M059J (cell line): ENCODE results near the gene DOCK2. TPM values are rescaled to one million over a fixed set of nuclear protein-coding genes. Genes with fewer than 3 reads are reported as not detected.
A peak's percentile ranks its signal among the peaks of the same experiment; 100 is the strongest.
"Not testable (repeated sequence)": the region's sequence is repeated elsewhere in the genome, so short reads cannot be mapped to it uniquely, and the experiment has no call there.

Experiments used
- DNase-seq: peaks from one replicate; pipeline ENCODE4 v3.0.0-alpha.2; 2012; ENCODE audit warnings: low read depth
- total RNA-seq: library from RNA; depleted of rRNA; stranded (reverse); fragments of >200 nt; shearing (Covaris generic); gene quantifications from 2 replicates; pipeline ENCODE4 v1.2.3, GENCODE V29; 2014

The DOCK2 gene
- total RNA-seq, 1 experiment from 2014 or later, result 45.9 TPM

- no peak for DNase-seq
These were observed 119.1 kb downstream of the DOCK2 start for GRCh38 chr5:169756071-169756765.

DNA sequence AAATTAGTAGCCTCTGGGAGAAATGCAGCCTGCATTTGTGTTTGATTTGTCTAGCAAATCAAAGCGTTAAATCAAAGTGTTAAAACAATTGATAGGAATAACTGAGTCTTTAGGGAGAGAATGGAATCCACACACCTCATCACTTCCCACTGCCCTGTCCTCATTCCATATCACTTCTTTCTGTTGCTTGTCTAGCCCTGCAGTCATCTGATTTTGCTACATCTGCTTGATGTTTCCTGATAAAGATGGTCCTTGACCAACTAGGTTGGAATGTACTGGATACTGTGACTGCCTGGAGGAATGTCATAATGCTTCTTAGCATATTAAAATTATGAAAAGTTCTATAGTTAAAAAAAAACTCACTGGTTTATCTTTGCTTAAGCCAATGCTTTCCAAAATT lies 119.9 kb downstream of the DOCK2 start:
- no peak for DNase-seq

- peak; percentile 48 for DNase-seq
These were observed 121.8 kb downstream of the DOCK2 start for GRCh38 chr5:169758886-169759285.

DNA sequence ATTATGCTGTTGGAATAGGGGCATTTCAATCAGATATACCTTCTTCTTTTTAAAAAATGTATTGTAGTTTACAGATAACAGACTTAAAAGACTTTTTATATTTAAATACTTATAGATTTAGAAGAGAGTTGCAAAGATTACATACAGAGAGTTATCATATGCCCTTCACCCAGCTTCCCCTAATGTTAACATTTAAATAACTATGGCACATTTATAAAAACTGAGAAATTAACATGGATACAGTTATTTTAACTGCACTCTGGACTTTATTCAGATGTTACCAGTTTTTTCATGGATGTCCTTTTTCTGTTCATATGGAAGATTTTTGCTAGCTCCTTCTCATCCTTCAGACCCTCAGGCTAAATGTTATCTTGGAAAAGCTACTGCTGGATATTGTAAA lies 123.2 kb downstream of the DOCK2 start:
- DNase-seq, result no peak

DNA sequence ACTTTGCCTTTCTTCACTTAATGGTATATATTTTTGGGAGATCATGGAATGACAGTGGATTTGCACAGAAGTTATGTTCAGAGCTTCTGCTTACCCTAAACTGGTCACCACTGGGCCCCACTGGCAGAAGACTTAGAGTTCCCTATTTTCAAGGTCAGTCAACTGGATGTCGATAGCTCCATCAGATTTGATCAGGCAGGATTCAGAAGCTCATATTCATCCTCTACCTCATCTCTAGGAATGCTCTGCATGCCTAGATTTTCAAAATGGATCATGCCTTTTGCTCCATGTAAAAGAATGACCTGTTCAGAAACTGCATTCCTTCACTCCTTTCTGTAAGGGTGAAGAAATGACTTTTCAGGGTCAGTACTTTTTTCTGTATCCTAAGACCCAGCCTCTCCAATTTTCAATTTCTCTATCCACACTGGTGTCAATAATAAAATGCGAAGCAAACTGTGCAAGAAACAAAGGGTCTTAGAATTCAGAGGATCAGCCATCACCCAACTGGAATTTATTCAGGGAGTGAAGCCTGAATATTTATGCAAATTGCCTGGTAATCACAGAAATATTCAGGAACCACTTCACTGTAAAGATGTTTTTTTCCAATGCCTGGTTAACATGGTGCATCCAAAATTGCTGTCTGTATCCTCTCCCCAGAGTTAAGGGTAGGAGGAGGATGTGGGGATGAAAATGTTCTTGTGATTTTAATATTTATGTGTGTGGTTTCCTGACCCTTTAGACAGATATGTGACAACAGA lies 125.4 kb downstream of the DOCK2 start:
- DNase-seq, result peak; percentile 84

GRCh38 chr5:169763376-169764017 lies 126.4 kb downstream of the DOCK2 start:
- DNase-seq, result peak; percentile 40

DNA sequence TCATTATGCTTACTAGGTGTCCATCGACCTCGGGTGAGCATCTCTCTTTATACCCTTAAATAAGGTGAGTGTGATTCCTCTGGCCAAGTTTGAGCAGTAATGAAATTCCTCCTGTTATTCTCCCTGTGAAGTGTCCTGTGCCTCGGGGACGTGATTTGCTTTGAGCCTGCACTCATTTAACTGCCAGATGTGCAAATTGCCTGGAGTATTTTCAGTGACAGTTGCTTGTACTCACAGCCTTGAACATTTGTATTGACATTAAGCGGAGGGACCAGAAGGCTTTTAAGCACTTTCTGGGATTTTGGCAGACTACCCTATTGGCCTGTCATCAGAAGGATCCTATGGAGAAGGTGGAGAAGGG lies 126.9 kb downstream of the DOCK2 start:
- no peak for DNase-seq

- peak; percentile 59 for DNase-seq
These were observed 128.3 kb downstream of the DOCK2 start for GRCh38 chr5:169765176-169765996.

DNA sequence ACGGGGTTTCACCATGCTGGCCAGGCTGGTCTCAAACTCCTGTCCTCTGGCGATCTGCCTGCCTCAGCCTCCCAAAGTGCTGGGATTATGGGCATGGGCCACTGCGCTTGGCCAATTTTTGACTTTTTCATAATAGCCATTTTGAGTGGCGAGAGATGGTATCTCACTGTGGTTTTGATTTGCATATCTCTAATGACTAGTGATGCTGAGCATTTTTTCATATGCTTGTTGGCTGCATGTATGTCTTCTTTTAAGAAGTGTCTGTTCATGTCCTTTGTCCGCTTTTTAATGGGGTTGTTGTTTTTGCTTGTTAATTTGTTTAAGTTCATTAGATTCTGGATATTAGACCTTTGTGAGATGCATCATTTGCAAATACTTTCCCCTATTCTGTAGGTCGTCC lies 129.9 kb downstream of the DOCK2 start:
- not testable (repeated sequence) for DNase-seq

DNA sequence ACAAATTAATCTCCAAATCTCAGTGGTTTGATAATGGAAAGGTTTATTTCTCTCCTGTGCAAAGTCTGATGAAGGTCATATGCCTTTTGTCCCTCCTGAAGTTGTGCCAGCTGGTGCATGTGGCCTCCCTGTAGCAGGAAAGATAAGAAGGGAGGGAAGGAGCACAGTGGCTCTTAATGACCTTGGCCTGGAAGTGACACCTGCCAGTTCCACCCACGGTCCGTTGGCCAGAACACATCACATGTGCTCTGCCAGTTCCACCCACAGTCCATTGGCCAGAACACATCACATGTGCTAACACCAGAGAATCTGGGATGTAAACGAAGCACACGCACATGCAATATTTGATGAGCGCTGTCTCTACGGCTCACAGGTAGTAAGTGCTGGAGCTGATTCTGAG lies 130.9 kb downstream of the DOCK2 start:
- no peak for DNase-seq

DNA sequence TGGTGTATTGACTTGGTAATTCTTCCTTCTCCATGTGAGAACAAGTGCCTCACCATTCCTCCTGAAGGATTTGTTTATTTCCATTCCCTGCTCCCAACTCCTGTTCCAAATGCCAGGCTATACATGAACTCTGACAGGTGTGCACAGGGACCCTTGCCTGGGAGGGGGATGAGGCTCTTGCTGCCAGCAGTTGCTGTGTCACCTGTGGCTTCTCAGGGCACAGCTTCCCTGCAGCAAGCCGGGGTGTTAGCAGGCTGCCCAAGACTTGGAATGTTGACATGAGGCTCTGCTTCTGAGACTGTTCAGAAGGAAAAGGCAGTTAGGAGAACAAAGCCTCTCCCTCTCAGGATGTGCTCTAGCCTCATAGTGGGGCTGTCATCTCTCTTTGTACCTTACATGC lies 131.3 kb downstream of the DOCK2 start:
- no peak for DNase-seq

DNA sequence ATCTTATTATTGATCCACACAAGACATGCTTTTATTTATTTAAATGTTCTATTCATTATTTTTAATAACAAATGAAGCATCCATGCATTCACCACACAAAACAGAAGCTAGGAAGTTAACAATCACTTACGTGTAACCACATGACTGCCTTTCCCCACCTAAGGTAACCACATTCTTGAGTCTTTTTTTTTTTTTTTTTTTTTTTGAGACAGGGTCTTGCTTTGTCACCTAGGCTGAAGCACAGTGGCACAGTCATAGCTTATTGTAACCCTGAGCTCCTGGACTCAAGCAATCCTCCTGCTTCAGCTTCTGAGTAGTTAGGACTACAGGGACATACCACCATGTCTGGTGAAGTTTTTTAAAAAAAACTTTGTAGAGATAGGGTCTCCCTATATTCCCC lies 133.0 kb downstream of the DOCK2 start:
- DNase-seq, result no peak

- DNase-seq, result no peak
These were observed 135.2 kb downstream of the DOCK2 start for GRCh38 chr5:169772256-169772655.

DNA sequence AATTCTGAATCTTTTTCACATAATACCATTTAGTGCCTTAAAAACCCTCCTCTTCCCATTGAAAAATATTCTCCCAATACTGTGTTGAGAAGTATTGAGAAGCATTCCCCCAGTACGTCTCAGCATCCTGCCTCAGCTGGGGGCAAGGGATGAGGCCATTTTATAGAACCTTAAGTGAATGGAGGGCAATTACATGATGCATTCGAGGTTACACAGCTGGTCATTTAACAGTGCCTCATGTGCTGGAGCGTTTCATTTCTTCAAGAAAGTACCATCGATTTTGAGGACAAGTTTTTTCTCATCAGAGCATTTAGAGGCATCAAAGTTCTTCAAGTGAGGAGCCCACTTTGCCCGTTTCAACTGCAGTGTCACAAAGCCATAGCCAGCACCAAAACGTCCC lies 135.6 kb downstream of the DOCK2 start:
- DNase-seq, result no peak

DNA sequence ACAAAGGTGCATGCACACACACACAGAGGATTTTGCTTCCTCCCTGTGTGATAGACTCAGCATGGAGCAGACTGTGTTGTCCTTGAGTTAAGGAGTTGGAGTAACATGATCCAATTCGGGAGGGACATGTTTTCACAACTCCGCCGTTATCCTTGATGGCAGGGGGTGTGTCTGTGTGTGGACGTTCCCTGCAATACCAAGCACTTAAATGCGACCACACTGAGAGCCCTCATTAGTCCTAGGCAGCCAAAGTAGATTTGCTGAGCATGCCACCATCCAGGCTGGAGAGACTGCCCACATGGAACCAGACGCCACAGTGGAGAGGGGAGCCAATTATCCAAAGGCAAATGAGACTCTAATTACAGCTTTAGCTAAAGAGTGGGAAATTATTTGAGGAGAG lies 140.1 kb downstream of the DOCK2 start:
- no peak for DNase-seq

GRCh38 chr5:169778622-169779596 lies 141.8 kb downstream of the DOCK2 start:
- no peak for DNase-seq

GRCh38 chr5:169781420-169782345 lies 144.6 kb downstream of the DOCK2 start:
- no peak for DNase-seq

DNA sequence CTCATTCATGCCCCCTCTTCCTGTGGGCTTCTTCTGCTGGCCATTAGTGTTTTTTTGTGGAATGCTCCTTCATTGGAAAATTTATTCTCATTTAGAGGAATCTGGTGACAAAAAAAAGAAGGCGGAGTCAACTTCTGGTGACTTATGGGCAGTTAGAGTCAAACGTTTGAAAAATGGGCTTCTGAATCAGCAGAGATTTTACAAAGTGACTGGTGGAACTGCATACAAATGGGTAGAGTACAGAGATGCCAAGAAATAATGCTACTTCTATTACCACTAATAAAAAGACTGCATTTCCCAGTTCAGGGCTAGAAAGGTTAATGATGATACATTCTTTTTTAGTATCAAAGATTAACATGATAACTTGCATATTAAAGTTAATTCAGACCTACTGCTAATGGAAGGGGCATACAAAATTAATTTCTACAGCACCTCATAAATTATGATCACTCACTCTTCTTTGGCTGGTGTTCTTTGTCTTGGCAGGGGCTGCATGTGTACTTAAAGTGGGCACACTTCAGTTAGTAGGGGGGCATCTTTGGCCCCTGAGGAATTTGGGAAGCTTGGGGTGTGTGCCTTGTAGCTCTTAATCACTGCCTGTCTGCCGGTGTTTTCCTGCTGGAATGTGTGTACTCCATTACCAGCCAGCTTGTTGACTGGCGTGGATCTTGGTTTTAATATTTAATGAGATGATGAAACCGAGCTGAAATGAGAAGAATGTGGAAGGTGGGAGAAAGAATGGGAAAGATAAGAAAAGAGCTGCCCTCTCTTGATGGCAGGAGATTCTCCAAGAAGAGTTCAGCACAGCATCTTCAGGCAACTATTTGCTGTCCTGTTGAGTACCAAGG lies 148.9 kb downstream of the DOCK2 start:
- peak; percentile 87 for DNase-seq

DNA sequence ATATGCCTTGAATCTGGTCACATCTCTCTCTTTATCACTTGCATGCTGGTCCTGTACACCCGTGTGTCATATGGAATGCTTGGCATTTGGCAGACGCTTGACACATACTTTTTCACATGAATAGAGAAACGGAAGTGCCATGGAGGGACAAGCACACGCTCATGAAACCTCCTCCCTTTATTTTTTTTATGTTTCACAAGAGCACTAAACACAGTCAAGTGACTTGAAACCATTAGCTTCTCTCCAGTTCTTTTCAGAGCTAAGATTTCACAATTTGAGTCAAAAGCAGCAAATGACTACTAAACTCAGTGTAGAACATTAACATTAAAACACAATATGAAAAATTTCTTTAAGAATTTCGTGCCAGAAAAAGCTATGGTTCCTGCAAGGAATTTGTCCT lies 151.1 kb downstream of the DOCK2 start:
- DNase-seq, result peak; percentile 95
